DMS53 treated with DMSO at 0.1 percent for 48 hours (cell line): Measurements from ENCODE around the gene MYRFL.
"Not testable (repeated sequence)": the region's sequence is repeated elsewhere in the genome, so short reads cannot be mapped to it uniquely, and the experiment has no call there.

Experiments
- DNase-seq: peaks from one replicate; lab custom pipeline; 2025; ENCODE audit not compliant: unreplicated experiment; lab: John Stamatoyannopoulos, UW

MYRFL gene

DNA sequence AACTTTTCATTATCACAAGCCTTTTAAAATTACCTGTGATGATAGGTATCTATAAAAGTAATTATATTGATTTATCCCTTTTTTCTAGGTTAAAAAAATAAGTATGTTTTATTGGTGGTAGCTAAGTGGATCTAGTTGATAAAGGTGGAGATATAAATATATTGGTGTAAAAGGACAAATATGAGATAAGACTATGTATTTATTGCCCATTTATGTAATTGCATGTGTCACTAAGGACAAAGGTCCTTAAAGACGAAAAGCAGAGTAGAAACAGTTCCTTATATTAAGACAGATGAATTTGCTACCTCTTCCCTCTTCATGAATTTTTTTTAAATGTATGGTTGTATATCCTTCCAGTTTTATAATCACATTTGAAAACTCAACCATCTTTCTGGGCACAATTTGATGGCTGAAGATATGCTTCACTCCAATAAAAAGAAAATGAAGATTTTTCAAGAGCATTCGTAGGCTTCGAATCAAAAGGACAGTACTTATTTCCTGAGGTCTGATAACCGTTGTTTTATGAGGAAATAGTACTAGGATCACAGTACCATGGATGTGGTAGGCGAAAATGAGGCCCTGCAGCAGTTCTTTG lies at the start of gene MYRFL:
Gene MYRFL (plus strand): TSS at position 262 of the 595 bp plus-strand sequence. CDS start 291 bp downstream, at position 553.
- no peak for DNase-seq

GRCh38 chr12:69779928-69780327 lies 45.1 kb upstream of the MYRFL start:
- DNase-seq, result peak; percentile 7

GRCh38 chr12:69783365-69783764 lies 41.7 kb upstream of the MYRFL start:
- no peak for DNase-seq

- no peak for DNase-seq
Measured at GRCh38 chr12:69789351-69789750, 35.7 kb upstream of the MYRFL start.

DNA sequence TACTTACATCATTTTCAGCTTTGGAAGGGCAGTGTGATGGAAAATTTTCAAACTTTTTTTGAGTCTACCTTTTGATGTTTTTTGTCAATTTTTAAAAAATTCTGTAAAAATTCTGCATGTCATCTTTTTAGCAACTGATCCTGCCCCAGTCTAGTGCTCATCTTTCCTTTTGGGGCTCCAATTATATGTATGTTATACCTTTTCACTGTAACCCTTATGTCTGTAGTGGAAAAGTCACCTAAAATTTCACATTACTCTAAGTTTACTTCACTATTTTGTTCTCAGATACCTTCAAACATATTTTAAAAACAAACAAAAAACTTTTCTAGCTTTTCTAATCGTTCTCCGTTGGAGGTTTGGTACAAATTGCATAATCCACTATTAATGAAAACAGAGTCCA lies 32.5 kb upstream of the MYRFL start:
- no peak for DNase-seq

DNA sequence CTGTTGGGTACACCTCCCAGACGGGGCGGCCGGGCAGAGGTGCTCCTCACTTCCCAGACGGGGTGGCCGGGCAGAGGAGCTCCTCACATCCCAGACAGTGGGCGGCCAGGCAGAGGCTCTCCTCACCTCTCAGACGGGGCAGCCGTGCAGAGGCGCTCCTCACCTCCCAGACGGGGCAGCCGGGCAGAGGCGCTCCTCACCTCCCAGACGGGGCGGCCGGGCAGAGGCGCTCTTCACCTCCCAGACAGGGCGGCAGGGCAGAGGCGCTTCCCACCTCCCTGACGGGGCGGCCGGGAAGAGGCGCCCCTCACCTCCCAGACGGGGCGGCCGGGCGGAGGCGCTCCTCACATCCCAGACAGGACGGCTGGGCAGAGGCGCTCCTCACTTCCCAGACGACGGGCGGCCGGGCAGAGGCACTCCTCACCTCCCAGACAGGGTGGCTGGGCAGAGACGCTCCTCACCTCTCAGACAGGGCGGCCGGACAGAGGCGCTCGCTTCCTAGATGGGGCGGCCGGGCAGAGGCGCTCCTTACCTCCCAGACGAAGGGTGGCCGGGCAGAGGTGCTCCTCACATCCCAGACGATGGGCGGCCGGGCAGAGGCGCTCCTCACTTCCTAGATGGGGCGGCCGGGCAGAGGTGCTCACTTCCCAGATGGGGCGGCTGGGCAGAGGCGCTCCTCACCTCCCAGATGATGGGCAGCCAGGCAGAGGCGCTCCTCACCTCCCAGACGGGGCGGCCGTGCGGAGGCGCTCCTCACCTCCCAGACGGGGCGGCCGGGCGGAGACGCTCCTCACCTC lies 17.7 kb upstream of the MYRFL start:
- not testable (repeated sequence) for DNase-seq

GRCh38 chr12:69810870-69811498 lies 14.0 kb upstream of the MYRFL start:
- no peak for DNase-seq

- no peak for DNase-seq
Measured at GRCh38 chr12:69816082-69816481, 8.9 kb upstream of the MYRFL start.

DNA sequence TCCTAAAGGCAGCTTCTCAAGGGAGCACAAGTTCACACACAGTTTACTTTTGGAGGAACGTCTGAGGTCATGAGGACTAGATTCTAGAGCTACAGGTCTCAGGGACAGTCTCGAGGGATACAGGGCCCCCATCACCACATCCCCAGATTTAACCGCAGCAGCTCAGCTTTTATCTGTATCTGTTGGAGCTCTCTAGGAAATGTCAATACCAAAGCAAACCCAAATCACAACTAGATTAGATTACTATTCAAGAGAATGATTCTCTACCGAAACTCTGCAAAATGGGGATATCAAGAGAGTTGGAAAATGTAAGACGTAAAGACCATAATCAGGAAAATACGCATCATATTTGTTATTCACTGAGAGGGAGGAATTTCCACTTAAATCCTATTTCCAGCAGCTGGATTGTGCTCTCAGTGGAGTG lies 4.0 kb upstream of the MYRFL start:
- no peak for DNase-seq

- no peak for DNase-seq
Measured at GRCh38 chr12:69821456-69822159, 3.4 kb upstream of the MYRFL start.

GRCh38 chr12:69822201-69822860 lies 2.7 kb upstream of the MYRFL start:
- no peak for DNase-seq

GRCh38 chr12:69824028-69824427 lies 999 bp upstream of the MYRFL start:
- DNase-seq, result no peak

GRCh38 chr12:69828897-69829296 lies 3.9 kb downstream of the MYRFL start:
- DNase-seq, result no peak

GRCh38 chr12:69833696-69834095 lies 8.7 kb downstream of the MYRFL start:
- no peak for DNase-seq

DNA sequence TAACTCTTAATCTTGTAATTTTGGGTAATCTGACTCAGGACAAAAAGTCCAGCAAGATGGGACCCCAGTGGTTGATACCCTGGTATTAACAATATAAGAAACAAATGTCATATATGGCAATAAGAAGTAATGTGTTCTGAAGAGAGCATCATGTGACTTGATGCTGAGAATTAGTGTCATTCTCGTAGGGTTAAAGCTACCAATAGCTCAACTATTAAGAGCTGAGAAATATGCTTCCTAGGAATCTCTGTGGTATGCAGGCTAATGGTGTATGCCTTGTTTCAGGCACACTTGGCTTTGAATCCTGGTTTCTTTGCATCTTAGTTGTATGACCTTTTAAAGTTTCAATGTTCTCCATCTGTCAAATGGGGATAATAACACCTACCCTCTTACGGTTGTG lies 9.1 kb downstream of the MYRFL start:
- DNase-seq, result no peak

DNA sequence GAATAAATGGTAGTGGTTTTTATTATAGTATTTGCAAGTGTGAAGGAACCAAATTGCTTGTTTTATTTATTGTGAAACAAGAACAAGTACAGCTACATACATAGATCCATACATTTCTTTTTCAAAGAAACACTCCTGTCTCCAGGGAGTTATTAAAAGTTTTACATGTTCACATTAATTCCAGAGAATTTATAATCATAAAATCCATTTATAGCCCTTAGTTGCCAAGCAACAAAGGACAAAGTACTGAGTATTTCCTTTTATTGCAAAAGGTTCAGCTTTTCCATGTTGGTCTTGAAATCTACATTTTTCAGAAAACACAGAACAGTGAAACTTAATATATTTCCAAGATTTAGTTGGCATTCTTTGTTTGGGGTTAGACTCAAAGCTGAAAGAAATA lies 9.5 kb downstream of the MYRFL start:
- no peak for DNase-seq

- no peak for DNase-seq
Measured at GRCh38 chr12:69835081-69835480, 10.1 kb downstream of the MYRFL start.

DNA sequence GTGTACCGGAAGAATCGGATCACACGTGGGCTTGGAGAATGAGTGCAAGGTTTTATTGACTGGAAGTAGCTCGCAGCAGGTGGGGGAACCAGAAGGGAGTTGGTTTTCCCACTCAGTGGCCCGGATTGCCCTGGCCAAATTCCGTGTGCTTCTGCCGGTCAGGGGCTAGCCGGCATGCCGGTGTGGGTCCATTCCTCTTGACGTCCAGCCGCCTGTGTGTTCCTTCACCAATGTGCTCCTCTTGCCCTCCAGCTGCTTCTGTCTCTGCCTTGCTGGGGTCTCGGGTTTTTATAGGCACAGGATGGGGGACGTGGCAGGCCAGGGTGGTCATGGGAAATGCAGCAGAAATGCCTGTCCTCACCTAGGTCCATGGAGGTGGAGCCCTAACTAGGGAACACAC lies 11.0 kb downstream of the MYRFL start:
- DNase-seq, result no peak

- no peak for DNase-seq
Measured at GRCh38 chr12:69837191-69837590, 12.2 kb downstream of the MYRFL start.

DNA sequence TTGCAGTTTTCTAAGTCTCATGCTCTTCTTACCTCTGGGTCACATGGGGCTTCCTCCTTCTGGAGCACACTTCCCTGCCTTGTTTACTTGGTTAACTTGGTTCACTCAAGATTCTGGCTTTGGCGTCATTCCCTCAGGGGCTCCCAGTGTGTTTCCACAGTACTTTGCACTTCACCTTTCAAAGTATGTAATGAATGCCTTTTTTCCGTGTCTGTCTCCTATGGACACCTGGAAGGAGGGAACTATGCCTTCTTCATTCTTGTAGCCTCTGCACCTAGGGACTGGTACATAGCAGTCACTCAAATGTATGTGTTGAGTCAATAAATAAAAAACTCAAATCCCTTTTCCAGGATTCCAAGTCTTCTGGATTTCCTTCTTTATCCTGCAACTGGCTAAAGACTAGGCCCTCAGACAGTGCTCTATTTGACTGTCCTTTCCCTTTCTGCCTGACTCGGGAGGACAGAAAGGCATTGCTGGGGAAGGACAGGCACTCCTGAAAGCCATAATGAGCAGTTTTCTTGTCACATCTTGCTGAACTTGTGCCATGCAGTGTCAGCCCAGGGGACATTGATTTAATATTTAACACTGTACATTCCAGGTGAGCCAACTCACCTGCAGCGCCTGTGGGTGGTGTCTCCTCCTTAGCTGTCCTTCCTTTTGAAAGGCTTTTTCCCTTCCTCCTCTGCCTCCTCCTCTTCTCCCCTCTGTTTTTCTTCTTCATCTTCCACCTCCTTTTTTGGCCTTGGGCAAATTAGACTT lies 12.8 kb downstream of the MYRFL start:
- DNase-seq, result no peak
